ENCODE data around the gene PRAME.
"Not testable (repeated sequence)": the region's sequence is repeated elsewhere in the genome, so short reads cannot be mapped to it uniquely, and the experiment has no call there.

PRAME gene

DNA sequence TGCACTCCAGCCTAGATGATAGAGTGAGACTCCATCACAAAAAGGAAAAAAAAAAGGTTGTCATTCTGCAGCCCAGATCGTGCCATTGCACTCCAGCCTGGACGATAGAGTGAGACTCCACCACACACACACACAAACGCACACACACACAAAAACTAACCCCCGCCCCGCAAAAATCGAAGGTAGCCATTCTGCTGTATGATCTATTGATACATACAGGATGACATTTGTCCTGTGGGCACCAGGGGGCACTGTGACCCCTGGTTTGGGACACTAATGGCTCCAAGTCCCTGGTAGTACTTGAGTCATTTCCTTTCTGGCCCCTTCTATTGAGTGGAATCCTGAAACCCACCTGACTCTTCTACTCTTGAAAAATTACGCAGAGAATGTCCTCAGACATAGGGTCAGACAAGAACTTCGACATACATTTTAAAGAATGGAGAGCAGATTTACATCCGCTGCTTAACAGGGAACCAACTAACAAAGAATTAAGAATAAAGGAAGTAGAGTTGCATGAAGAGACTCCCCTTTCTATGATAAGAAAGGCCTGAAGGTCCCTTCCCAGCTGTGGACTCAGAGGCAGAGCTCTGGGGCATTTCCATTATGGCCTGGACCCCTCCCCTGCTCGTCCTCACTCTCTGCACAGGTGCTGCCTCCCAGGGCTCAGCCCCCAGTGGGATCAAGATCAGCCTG, 35.0 kb upstream of the PRAME start:
- no peaks in the 10 kb centered on the region for H3K9me3 ChIP-seq (ENCODE audit: control insufficient read depth in 1 of 2, low read length in 2 of 2)
- H3K9ac ChIP-seq (ENCODE audit: low read depth in 1 of 2, low read length in 2 of 2): no peak overlapping the region
- H3K27me3 ChIP-seq (ENCODE audit: control insufficient read depth in 1 of 2, insufficient read depth in 2 of 2, low read length in 2 of 2): peaks cover 0 to 5% of the 10 kb centered on the region in 2 donors

DNA sequence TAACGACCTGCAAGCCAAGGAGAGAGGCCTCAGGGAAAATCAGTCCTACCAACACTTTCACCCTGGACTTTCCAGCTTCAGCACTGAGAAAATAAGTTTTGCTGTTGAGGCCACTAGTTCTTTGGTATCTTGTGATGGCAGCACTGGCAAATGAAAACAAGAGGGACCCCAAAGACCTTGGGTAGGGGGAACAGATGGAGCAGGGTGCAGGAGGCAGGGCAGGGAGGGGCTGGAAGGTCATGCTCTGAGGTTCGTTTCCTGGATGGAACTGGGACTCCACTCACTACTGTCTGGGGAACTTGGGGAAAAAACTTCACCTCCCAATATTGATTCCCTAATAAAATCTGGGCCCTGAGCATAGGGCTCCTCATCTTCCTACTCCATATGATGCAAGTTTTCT, 34.2 kb upstream of the PRAME start:
- Histone ChIP-seq H3K4me1 (ENCODE audit: control insufficient read depth in 1 of 2, insufficient read depth in 2 of 2, low read length in 2 of 2) (no peaks in the 10 kb centered on the region), H3K9me3 (ENCODE audit: control insufficient read depth in 1 of 2, low read length in 2 of 2) (no peaks in the 10 kb centered on the region), H3K27me3 (ENCODE audit: control insufficient read depth in 1 of 2, insufficient read depth in 2 of 2, low read length in 2 of 2) (peaks cover 0 to 5% of the 10 kb centered on the region in 2 donors), H3K36me3 (ENCODE audit: control insufficient read depth in 1 of 2, insufficient read depth in 2 of 2, low read length in 2 of 2) (no peaks in the 10 kb centered on the region), H3K4me3 (ENCODE audit: low read depth in 1 of 2, low read length in 2 of 2) (no peak overlapping the region), H3K9ac (ENCODE audit: low read depth in 1 of 2, low read length in 2 of 2) (no peak overlapping the region), H3K27ac (ENCODE audit: low read depth, low read length) (no peak overlapping the region)

More for the DNA sequence above, 35.0 kb upstream of the PRAME start:
- no peak overlapping the region for H3K4me3 ChIP-seq (ENCODE audit: low read depth in 1 of 2, low read length in 2 of 2)
- no peaks in the 10 kb centered on the region for H3K36me3 ChIP-seq (ENCODE audit: control insufficient read depth in 1 of 2, insufficient read depth in 2 of 2, low read length in 2 of 2)
- H3K27ac ChIP-seq (ENCODE audit: low read depth, low read length): no peak overlapping the region
- H3K4me1 ChIP-seq (ENCODE audit: control insufficient read depth in 1 of 2, insufficient read depth in 2 of 2, low read length in 2 of 2): no peaks in the 10 kb centered on the region

DNA sequence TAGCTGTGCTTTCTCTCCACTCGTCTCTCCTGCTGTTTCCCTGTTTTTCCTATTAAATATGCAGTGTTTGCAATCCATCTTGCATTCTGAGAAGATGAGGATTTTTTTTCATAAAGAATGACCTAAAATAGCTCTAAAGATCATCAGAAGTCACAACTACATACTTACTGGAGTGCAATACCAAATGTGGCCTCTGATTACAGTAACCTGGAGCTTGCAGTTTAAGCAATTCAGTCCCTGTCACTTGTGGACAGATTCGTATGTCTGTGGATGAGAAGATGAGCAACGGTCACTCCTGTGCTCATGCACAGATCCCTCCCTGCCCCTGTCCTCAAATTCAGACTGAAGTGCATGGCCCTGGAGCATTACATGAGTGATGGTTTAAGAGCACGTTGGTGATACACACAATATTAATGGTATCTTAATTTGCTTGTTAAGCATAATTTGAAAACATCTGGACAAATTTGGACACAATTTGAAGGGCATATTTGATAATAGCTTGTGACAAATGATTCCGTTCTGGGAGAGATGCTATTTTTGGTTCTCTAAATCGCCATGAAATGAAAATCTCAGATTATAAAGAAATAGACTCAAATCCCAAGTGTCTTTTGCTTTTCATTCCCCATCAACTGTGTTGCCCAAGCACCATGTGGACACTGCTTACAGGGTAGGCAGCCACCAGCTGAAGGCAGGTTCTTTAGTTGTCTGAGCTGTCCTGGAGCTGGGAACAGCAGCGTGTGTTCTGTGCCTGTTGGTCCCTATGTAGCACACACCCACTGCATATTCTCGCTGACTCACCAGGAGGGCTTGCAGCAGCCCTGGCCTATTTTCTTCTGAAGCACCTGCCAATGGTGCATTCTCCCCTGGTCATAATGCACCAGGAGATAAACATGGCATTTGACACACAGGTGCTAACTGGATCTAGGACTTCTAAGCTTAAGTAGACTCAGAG, 32.6 kb upstream of the PRAME start:
- Histone ChIP-seq H3K4me1 (ENCODE audit: control insufficient read depth in 1 of 2, insufficient read depth in 2 of 2, low read length in 2 of 2) (no peaks in the 10 kb centered on the region), H3K36me3 (ENCODE audit: control insufficient read depth in 1 of 2, insufficient read depth in 2 of 2, low read length in 2 of 2) (no peaks in the 10 kb centered on the region), H3K9me3 (ENCODE audit: control insufficient read depth in 1 of 2, low read length in 2 of 2) (no peaks in the 10 kb centered on the region), H3K9ac (ENCODE audit: low read depth in 1 of 2, low read length in 2 of 2) (no peak overlapping the region), H3K27ac (ENCODE audit: low read depth, low read length) (no peak overlapping the region), H3K4me3 (ENCODE audit: low read depth in 1 of 2, low read length in 2 of 2) (no peak overlapping the region), H3K27me3 (ENCODE audit: control insufficient read depth in 1 of 2, insufficient read depth in 2 of 2, low read length in 2 of 2) (peaks cover 0 to 5% of the 10 kb centered on the region in 2 donors)

DNA sequence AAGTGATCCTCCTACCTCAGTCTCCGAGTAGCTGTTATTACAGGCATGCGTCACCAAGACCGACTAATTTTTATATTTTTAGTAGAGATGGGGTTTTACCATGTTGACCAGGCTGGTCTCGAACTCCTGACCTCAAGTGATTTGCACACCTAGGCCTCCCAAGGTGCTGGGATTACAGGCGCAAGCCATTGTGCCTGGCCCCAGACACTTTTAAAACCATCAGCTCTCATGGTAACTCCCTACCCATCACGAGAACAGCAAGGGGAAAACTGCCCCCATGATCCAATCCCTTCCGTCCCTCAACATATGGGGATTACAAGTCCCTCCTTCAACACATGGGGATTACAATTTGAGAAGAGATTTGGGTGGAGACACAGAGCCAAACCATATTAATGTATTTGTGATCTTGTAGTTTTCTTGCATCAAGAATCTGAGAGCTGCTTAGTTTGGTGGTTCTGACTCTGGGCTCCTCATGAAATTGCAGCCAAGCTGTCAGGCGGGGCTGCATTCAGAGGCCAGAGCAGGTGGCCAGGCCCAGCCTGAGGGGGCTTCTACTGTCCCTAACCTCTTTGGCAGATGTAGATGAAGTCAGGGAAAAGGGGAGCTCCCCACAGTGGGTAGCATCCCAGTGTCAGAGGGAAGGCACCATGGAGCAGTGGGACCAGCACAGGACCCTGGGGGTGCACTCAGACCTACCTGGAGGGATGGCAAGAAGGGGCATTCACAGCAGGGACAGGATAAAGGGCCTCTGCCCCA, 31.2 kb upstream of the PRAME start:
- Histone ChIP-seq H3K36me3 (ENCODE audit: control insufficient read depth in 1 of 2, insufficient read depth in 2 of 2, low read length in 2 of 2) (no peaks in the 10 kb centered on the region), H3K27me3 (ENCODE audit: control insufficient read depth in 1 of 2, insufficient read depth in 2 of 2, low read length in 2 of 2) (peaks cover 0 to 5% of the 10 kb centered on the region in 2 donors), H3K9me3 (ENCODE audit: control insufficient read depth in 1 of 2, low read length in 2 of 2) (no peaks in the 10 kb centered on the region), H3K4me3 (ENCODE audit: low read depth in 1 of 2, low read length in 2 of 2) (no peak overlapping the region), H3K27ac (ENCODE audit: low read depth, low read length) (no peak overlapping the region), H3K4me1 (ENCODE audit: control insufficient read depth in 1 of 2, insufficient read depth in 2 of 2, low read length in 2 of 2) (no peaks in the 10 kb centered on the region), H3K9ac (ENCODE audit: low read depth in 1 of 2, low read length in 2 of 2) (no peak overlapping the region)

DNA sequence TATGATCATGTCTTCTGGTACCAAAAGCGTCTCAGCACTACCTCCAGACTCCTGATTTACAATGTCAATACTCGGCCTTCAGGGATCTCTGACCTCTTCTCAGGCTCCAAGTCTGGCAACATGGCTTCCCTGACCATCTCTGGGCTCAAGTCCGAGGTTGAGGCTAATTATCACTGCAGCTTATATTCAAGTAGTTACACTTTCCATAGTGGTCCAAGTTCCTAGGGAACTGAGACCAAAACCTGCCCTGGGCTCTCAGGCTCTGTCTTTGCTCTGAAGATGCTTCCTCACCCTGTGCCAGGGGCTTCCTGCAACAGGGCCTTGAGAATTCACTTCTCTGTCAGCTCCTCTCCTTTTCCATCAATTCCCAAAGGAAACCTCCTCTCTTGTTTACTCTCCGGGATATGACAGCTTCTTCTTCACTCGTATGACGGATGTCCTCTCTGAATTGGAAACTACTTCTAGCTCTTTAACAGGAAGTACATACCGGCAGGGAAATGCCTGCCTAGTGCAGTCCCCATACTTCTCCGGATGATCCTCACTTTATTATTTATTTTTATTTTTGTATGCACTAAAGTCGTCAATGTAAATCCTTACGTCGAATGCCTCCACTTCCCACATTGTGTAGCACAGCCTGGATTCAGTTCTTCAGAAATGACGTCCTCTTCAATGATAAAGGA, 29.6 kb upstream of the PRAME start:
- Histone ChIP-seq H3K9me3 (ENCODE audit: control insufficient read depth in 1 of 2, low read length in 2 of 2) (no peaks in the 10 kb centered on the region), H3K9ac (ENCODE audit: low read depth in 1 of 2, low read length in 2 of 2) (no peak overlapping the region), H3K4me1 (ENCODE audit: control insufficient read depth in 1 of 2, insufficient read depth in 2 of 2, low read length in 2 of 2) (no peaks in the 10 kb centered on the region), H3K27ac (ENCODE audit: low read depth, low read length) (no peak overlapping the region), H3K27me3 (ENCODE audit: control insufficient read depth in 1 of 2, insufficient read depth in 2 of 2, low read length in 2 of 2) (peaks cover 0 to 5% of the 10 kb centered on the region in 2 donors), H3K4me3 (ENCODE audit: low read depth in 1 of 2, low read length in 2 of 2) (no peak overlapping the region), H3K36me3 (ENCODE audit: control insufficient read depth in 1 of 2, insufficient read depth in 2 of 2, low read length in 2 of 2) (no peaks in the 10 kb centered on the region)

DNA sequence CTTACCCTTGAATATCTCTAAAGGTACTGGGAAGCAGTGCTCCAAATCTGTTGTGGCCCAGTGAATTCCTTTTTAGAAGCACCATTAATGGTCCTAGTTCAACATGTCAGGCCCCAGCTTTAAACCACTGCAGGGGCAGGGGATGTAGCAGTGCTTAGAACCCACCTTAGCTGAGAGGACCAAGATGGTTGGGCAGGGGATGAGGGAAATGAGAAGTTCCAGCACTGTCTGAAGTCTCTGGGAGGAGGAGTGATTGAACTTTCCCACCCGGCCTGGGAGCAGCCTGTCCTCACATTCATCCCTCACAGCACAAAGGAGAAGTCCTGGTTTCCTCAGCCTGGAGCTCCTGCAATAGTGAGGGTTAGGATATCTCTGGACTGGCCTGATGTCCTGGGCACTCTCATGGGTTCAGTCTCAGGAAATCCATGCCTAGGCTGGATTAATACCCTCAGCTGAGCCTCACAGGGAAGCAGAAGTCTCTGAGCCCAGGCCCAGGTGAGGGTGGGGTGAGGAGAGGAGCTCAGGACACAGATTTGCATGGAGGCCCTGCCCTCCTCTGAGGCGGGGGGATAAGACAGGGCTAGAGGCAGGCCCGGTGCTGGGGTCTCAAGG, 28.6 kb upstream of the PRAME start:
- Histone ChIP-seq H3K9ac (ENCODE audit: low read depth in 1 of 2, low read length in 2 of 2) (no peak overlapping the region), H3K4me1 (ENCODE audit: control insufficient read depth in 1 of 2, insufficient read depth in 2 of 2, low read length in 2 of 2) (no peaks in the 10 kb centered on the region), H3K27ac (ENCODE audit: low read depth, low read length) (no peak overlapping the region), H3K4me3 (ENCODE audit: low read depth in 1 of 2, low read length in 2 of 2) (no peak overlapping the region), H3K27me3 (ENCODE audit: control insufficient read depth in 1 of 2, insufficient read depth in 2 of 2, low read length in 2 of 2) (peaks cover 0 to 2% of the 10 kb centered on the region in 2 donors), H3K9me3 (ENCODE audit: control insufficient read depth in 1 of 2, low read length in 2 of 2) (no peaks in the 10 kb centered on the region), H3K36me3 (ENCODE audit: control insufficient read depth in 1 of 2, insufficient read depth in 2 of 2, low read length in 2 of 2) (no peaks in the 10 kb centered on the region)

DNA sequence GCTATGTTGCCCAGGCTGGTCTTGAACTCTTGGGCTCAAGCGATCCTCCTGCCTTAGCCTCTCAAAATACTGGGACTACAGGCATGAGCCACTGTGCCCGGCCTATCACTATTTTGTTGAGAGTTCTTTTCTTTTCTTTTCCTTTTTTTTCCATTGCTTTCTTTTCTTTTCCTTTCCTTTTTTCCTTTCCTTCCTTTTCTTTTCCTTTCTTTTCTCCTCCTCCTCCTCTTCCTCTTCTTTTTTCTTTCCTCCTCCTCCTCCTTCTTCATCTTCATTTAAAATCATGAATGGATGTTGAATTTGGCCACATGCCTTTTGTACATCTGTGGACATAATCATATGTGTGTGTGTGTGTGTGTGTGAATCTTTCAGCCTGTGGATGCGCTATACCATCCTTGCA, 25.7 kb upstream of the PRAME start:
- H3K27ac ChIP-seq (ENCODE audit: low read depth, low read length): no peak overlapping the region
- H3K36me3 ChIP-seq (ENCODE audit: control insufficient read depth in 1 of 2, insufficient read depth in 2 of 2, low read length in 2 of 2): no peaks in the 10 kb centered on the region
- H3K27me3 ChIP-seq (ENCODE audit: control insufficient read depth in 1 of 2, insufficient read depth in 2 of 2, low read length in 2 of 2): no peaks in the 10 kb centered on the region
- no peaks in the 10 kb centered on the region for H3K9me3 ChIP-seq (ENCODE audit: control insufficient read depth in 1 of 2, low read length in 2 of 2)
- no peak overlapping the region for H3K4me3 ChIP-seq (ENCODE audit: low read depth in 1 of 2, low read length in 2 of 2)
- no peak overlapping the region for H3K9ac ChIP-seq (ENCODE audit: low read depth in 1 of 2, low read length in 2 of 2)
- no peaks in the 10 kb centered on the region for H3K4me1 ChIP-seq (ENCODE audit: control insufficient read depth in 1 of 2, insufficient read depth in 2 of 2, low read length in 2 of 2)

DNA sequence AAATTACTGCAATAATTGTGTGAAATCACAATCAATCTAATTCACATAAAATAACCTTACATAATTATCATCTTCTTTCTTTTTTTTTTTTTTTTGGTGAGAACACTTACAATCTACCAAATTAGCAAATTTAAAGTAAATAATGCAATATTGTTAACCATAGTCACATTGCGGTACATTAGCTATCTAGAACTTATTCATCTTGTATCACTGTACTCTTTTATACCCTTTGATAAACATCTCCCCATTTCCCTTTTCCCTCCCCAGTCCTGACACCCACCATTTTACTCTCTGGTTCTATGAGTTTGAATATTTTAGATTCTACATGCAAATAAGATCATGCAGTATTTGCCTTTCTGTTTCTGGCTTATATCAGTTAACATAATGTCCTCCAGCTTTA, 24.0 kb upstream of the PRAME start:
- Histone ChIP-seq H3K4me1 (ENCODE audit: control insufficient read depth in 1 of 2, insufficient read depth in 2 of 2, low read length in 2 of 2) (no peaks in the 10 kb centered on the region), H3K27ac (ENCODE audit: low read depth, low read length) (no peak overlapping the region), H3K27me3 (ENCODE audit: control insufficient read depth in 1 of 2, insufficient read depth in 2 of 2, low read length in 2 of 2) (no peaks in the 10 kb centered on the region), H3K4me3 (ENCODE audit: low read depth in 1 of 2, low read length in 2 of 2) (no peak overlapping the region), H3K9me3 (ENCODE audit: control insufficient read depth in 1 of 2, low read length in 2 of 2) (no peaks in the 10 kb centered on the region), H3K9ac (ENCODE audit: low read depth in 1 of 2, low read length in 2 of 2) (no peak overlapping the region), H3K36me3 (ENCODE audit: control insufficient read depth in 1 of 2, insufficient read depth in 2 of 2, low read length in 2 of 2) (no peaks in the 10 kb centered on the region)

DNA sequence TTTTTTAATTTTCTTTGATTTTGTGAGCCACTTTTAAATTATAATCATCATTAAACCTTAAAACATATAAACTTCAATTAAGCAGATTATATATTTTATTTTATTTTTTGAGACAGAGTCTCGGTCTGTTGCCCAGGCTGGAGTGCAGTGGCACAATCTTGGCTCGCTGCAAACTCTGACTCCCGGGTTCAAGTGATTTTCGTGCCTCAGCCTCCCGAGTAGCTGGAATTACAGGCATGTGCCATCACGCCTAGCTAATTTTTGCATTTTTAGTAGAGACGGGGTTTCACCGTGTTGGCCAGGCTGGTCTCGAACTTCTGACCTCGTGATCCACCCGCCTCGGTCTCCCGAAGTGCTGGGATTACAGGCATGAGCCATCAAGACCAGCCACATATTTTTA, 22.5 kb upstream of the PRAME start:
- H3K27ac ChIP-seq (ENCODE audit: low read depth, low read length); H3K27me3 ChIP-seq (ENCODE audit: control insufficient read depth in 1 of 2, insufficient read depth in 2 of 2, low read length in 2 of 2); H3K9me3 ChIP-seq (ENCODE audit: control insufficient read depth in 1 of 2, low read length in 2 of 2); H3K4me3 ChIP-seq (ENCODE audit: low read depth in 1 of 2, low read length in 2 of 2); H3K4me1 ChIP-seq (ENCODE audit: control insufficient read depth in 1 of 2, insufficient read depth in 2 of 2, low read length in 2 of 2); H3K36me3 ChIP-seq (ENCODE audit: control insufficient read depth in 1 of 2, insufficient read depth in 2 of 2, low read length in 2 of 2); H3K9ac ChIP-seq (ENCODE audit: low read depth in 1 of 2, low read length in 2 of 2): not testable (repeated sequence)
